HepG2 (cell line): ENCODE results near the gene SERTAD2. TPM values are rescaled to one million over a fixed set of nuclear protein-coding genes. Genes with fewer than 3 reads are reported as not detected.
A peak's percentile ranks its signal among the peaks of the same experiment; 100 is the strongest.

ENCODE experiments used
- ARNT ChIP-seq: fragments of 450-650 bp; IDR thresholded peaks from 2 replicates; pipeline ENCODE4 v1.6.1; 2017
- ATAD3A ChIP-seq: sonication (generic); formaldehyde crosslinking; IDR thresholded peaks from 2 replicates; pipeline ENCODE4 v1.4.0; 2020; ENCODE audit warnings: missing genetic modification reagents
- CAMTA2 ChIP-seq: sonication (generic); formaldehyde crosslinking; IDR thresholded peaks from 2 replicates; pipeline ENCODE4 v1.4.0; 2020; ENCODE audit warnings: mild to moderate bottlenecking, missing genetic modification reagents, borderline replicate concordance
- CENPT ChIP-seq: sonication (generic); formaldehyde crosslinking; IDR thresholded peaks from 2 replicates; pipeline ENCODE4 v1.8.0; 2022; ENCODE audit warnings: low read depth, mild to moderate bottlenecking, moderate library complexity, missing genetic modification reagents
- CENPX ChIP-seq: sonication (generic); formaldehyde crosslinking; IDR thresholded peaks from 2 replicates; pipeline ENCODE4 v1.9.0; 2021; ENCODE audit warnings: mild to moderate bottlenecking, missing genetic modification reagents, moderate library complexity
- FOSL1 ChIP-seq: sonication (generic); formaldehyde crosslinking; IDR thresholded peaks from 2 replicates; pipeline ENCODE4 v1.9.0; 2021; ENCODE audit warnings: missing genetic modification reagents, borderline replicate concordance
- HIC2 ChIP-seq: sonication (generic); formaldehyde crosslinking; IDR thresholded peaks from 2 replicates; pipeline ENCODE4 v1.9.0; 2022; ENCODE audit warnings: low read depth, missing genetic modification reagents
- HNRNPL ChIP-seq: fragments of 200-400 bp; formaldehyde crosslinking; IDR thresholded peaks from 2 replicates; pipeline ENCODE4 v1.6.1; 2017; ENCODE audit warnings: mild to moderate bottlenecking, low read depth, low read length
- KLF13 ChIP-seq: sonication (generic); formaldehyde crosslinking; IDR thresholded peaks from 2 replicates; pipeline ENCODE4 v1.4.0; 2020; ENCODE audit warnings: mild to moderate bottlenecking, missing genetic modification reagents
- NONO ChIP-seq, 2 experiments: fragments of 450-650 bp in 1 of 2; sonication (generic) in 1 of 2; formaldehyde crosslinking in 1 of 2; IDR thresholded peaks in 1 of 2; conservative IDR thresholded peaks in 1 of 2; 2 replicates each; pipeline versions ENCODE4 v1.6.1 to v1.8.0; 2017 to 2022; ENCODE audit warnings: mild to moderate bottlenecking in 1 of 2, missing genetic modification reagents in 1 of 2, moderate library complexity in 1 of 2
- PHF21A ChIP-seq: sonication (generic); formaldehyde crosslinking; IDR thresholded peaks from 2 replicates; pipeline ENCODE4 v1.5.0; 2020; ENCODE audit warnings: mild to moderate bottlenecking, missing genetic modification reagents
- RARG ChIP-seq: sonication (generic); formaldehyde crosslinking; IDR thresholded peaks from 2 replicates; pipeline ENCODE4 v1.4.0; 2020; ENCODE audit warnings: low read depth, mild to moderate bottlenecking, missing genetic modification reagents
- SAP130 ChIP-seq: IDR thresholded peaks from 2 replicates; pipeline ENCODE4 v1.6.1; 2016; ENCODE audit warnings: low read depth
- SUZ12 ChIP-seq: fragments of 150-350 bp; IDR thresholded peaks from 2 replicates; pipeline ENCODE4 v1.6.1; 2014; ENCODE audit warnings: low read depth, low read length
- ZBTB26 ChIP-seq: IDR thresholded peaks from 2 replicates; pipeline ENCODE4 v1.6.1; 2016; ENCODE audit warnings: missing compliant biosample characterization, missing genetic modification reagents, borderline replicate concordance
- ZBTB46 ChIP-seq: sonication (generic); formaldehyde crosslinking; IDR thresholded peaks from 2 replicates; pipeline ENCODE4 v1.4.0; 2020; ENCODE audit warnings: mild to moderate bottlenecking, missing genetic modification reagents, borderline replicate concordance
- ZNF549 ChIP-seq: sonication (generic); formaldehyde crosslinking; IDR thresholded peaks from 2 replicates; pipeline ENCODE4 v1.5.0; 2020; ENCODE audit warnings: missing genetic modification reagents
- ZNF670 ChIP-seq: sonication (generic); formaldehyde crosslinking; IDR thresholded peaks from 2 replicates; pipeline ENCODE4 v1.8.0; 2022; ENCODE audit warnings: mild to moderate bottlenecking, missing genetic modification reagents, borderline replicate concordance
- polyA plus RNA-seq, 8 experiments: library from polyadenylated mRNA; depleted of rRNA in 3 of 8; stranded (reverse) in 7 of 8; unstranded in 1 of 8; fragments of >200 nt; fragmentation: Illumina TruSeq in 4 of 8; extraction: Trizol in 4 of 8; gene quantifications; 2 replicates each; pipeline versions ENCODE4 v1.2.1 to v1.2.3, GENCODE V29; 2011 to 2016; ENCODE audit warnings: low read depth in 4 of 8, missing spikeins in 1 of 8, mixed read lengths in 1 of 8; ENCODE audit not compliant: insufficient read depth in 1 of 8
- total RNA-seq, 5 experiments: library from RNA; depleted of rRNA; stranded (reverse); fragments of >200 nt; fragmentation: Illumina TruSeq; extraction: Trizol; gene quantifications; 2 replicates each; pipeline ENCODE4 v1.2.3, GENCODE V29; 2016; ENCODE audit warnings: low read depth in 1 of 5
- TF ChIP-seq, protein P1 (sequence below): sonication (generic); formaldehyde crosslinking; IDR thresholded peaks from 2 replicates; pipeline ENCODE4 v1.4.0; 2020; ENCODE audit warnings: missing genetic modification reagents
- TF ChIP-seq, protein P2 (sequence below): sonication (generic); formaldehyde crosslinking; IDR thresholded peaks from 2 replicates; pipeline ENCODE4 v1.8.0; 2022; ENCODE audit warnings: missing genetic modification reagents, low read depth, mild to moderate bottlenecking, borderline replicate concordance

SERTAD2 gene
- total and polyA plus RNA-seq, 2 of the 13 experiments (the other 11 are each of a cell fraction or from before 2014, with no cell fraction given): 6.7 to 22.6 TPM

DNA sequence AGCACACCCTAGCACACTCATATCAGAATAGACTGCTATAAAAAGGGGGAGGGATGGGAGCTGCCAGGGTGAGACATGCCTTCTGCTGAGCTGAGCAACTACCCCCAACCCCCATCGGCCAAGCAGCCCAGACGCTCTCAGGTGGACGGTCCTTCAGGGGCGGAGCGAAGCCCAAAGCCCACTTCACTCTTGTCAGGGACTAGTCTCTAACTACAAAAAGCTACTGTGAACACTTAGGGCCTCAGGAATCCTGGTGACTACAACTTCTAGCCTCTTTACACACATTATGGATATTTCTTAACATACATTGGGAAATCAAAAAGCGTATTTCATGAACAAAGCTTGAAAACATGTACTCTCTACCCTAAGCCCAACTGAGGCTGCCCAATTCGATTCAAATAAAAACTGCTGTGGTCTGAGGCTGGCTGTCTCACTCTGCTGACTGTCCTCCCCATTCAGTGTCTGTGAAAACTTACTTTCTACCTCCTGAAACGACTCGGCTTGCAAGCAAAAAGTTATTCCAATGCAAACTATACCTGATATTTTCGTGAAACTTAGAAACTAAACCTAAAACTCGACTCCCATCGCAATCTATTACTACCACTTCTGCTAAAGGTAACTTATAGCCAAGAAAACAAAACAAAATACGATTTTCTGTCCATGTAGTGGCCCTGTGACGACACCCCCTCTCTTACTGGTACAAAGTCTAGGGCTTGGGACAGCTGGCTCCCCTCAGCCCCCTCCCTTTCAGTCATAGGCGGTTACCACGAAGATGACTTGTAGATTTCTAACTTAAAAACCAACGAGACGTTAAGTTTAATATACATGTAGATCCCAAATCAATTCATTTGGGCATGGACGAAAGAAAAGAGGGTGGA is 1.2 kb downstream of the SERTAD2 start (continued):
- TF ChIP-seq, protein P1, sequence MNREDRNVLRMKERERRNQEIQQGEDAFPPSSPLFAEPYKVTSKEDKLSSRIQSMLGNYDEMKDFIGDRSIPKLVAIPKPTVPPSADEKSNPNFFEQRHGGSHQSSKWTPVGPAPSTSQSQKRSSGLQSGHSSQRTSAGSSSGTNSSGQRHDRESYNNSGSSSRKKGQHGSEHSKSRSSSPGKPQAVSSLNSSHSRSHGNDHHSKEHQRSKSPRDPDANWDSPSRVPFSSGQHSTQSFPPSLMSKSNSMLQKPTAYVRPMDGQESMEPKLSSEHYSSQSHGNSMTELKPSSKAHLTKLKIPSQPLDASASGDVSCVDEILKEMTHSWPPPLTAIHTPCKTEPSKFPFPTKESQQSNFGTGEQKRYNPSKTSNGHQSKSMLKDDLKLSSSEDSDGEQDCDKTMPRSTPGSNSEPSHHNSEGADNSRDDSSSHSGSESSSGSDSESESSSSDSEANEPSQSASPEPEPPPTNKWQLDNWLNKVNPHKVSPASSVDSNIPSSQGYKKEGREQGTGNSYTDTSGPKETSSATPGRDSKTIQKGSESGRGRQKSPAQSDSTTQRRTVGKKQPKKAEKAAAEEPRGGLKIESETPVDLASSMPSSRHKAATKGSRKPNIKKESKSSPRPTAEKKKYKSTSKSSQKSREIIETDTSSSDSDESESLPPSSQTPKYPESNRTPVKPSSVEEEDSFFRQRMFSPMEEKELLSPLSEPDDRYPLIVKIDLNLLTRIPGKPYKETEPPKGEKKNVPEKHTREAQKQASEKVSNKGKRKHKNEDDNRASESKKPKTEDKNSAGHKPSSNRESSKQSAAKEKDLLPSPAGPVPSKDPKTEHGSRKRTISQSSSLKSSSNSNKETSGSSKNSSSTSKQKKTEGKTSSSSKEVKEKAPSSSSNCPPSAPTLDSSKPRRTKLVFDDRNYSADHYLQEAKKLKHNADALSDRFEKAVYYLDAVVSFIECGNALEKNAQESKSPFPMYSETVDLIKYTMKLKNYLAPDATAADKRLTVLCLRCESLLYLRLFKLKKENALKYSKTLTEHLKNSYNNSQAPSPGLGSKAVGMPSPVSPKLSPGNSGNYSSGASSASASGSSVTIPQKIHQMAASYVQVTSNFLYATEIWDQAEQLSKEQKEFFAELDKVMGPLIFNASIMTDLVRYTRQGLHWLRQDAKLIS (CRISPR knock-in tag): no peak
- TF ChIP-seq CENPX (no peak), KLF13 (CRISPR knock-in tag) (no peak), CENPT (CRISPR knock-in tag) (no peak), CAMTA2 (no peak), NONO (IDR thresholded peaks at IDR 0.05) (no peak), NONO (CRISPR knock-in tag; conservative IDR thresholded peaks at IDR 0.05) (no peak), RARG (no peak), ZBTB46 (no peak), HIC2 (CRISPR knock-in tag) (no peak), ZBTB26 (CRISPR knock-in tag) (no peak), FOSL1 (no peak), HNRNPL (no peak), SUZ12 (no peak), ZNF670 (CRISPR knock-in tag) (no peak), ATAD3A (CRISPR knock-in tag) (no peak), PHF21A (CRISPR knock-in tag) (no peak), SAP130 (CRISPR knock-in tag) (peak; percentile 63), ZNF549 (CRISPR knock-in tag) (no peak), ARNT (no peak)
- TF ChIP-seq, protein P2, sequence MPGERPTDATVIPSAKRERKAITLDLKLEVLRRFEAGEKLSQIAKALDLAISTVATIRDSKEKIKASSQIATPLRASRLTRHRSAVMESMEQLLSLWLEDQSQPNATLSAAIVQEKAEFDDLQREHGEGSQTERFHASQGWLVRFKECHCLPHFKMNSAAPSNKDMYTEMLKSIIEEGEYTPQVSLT: no peak
